Stimulated activated CD4-positive, alpha-beta T cell treated with anti-CD3 and anti-CD28 coated beads, TNF-alpha, amount 100 ng/mL, for 48 hours (primary cell): ENCODE data around the gene RPL36.
"Not testable (repeated sequence)": the region's sequence is repeated elsewhere in the genome, so short reads cannot be mapped to it uniquely, and the experiment has no call there.

Source experiments
- DNase-seq, 3 donors: peaks; one replicate each; pipeline ENCODE4 v3.0.0-alpha.2; 2020; ENCODE audit warnings: low read depth in 3 of 3

The RPL36 gene

GRCh38 chr19:5690955-5691821, 1.1 kb downstream of the RPL36 start:
- peak in 1 of 3 donors; percentile 52 for DNase-seq

- no peak for DNase-seq
These were observed 2.0 kb downstream of the RPL36 start for GRCh38 chr19:5691822-5692722.

DNA sequence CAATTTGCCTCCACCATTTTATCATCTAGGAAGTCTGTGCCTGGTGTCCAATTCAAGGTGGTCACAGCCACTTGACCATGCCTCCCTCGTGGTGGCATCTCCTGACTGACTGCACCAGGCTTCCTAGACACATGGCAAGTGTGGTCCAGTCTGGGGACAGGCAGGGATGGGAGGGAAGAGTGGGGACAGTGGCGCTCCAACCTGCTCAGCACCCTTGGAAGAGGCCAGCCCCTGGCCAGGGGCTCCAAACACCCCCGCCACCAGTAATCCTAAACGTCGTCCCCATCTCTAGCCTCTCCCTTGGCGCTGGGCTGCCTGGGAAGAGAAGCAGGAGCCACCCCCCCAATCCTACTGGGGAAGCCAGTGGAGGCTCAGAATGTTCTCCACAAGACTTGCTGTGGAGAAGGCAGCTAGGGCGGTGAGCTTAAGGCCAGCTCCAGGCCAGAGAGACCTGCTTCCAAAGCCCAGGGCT, 2.7 kb downstream of the RPL36 start:
- DNase-seq = no peak

DNA sequence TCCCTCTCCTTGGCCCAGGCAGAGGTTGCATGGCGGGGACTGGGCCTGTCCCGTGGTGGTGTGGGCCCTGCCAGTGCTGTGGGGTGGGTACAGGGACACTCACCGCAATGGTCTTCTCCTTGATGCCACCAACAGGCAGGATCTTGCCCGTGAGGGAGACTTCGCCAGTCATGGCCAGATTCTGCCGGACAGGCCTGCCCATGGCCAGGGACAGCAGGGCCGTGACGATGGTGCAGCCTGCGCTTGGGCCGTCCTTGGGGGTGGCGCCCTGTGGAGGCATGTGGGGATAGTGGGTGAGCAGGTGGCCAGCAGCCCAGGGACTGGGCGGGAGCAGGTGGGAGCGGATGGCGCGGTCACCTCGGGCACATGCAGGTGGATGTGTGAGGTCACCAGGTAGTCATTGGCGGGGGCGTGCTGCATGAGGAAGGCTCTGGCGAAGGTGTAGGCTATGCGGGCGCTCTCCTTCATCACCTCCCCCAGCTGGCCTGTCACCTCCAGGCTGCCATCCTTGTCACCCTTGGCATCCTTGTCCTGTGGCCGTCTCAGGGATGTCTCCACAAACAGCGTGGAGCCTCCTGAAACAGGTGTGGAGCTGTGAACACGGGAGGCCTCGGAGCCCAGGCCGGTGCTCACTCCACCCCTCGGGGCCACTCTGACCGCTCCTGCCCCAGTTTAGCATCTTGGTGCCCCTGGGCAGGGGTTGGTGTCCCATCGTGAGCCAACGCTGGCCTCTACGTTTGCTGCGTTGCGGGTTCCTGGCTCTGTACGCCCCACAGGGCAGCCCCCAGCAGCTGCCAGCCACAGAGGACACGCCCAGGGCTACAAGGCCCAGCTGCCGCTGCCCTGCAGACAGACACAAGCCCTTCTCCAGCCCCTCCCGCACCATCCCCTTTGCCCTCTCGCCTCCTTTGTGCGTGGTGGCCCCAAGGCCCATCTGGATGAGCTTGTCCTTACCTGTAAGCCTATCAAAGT, 3.4 kb downstream of the RPL36 start:
- DNase-seq = no peak

DNA sequence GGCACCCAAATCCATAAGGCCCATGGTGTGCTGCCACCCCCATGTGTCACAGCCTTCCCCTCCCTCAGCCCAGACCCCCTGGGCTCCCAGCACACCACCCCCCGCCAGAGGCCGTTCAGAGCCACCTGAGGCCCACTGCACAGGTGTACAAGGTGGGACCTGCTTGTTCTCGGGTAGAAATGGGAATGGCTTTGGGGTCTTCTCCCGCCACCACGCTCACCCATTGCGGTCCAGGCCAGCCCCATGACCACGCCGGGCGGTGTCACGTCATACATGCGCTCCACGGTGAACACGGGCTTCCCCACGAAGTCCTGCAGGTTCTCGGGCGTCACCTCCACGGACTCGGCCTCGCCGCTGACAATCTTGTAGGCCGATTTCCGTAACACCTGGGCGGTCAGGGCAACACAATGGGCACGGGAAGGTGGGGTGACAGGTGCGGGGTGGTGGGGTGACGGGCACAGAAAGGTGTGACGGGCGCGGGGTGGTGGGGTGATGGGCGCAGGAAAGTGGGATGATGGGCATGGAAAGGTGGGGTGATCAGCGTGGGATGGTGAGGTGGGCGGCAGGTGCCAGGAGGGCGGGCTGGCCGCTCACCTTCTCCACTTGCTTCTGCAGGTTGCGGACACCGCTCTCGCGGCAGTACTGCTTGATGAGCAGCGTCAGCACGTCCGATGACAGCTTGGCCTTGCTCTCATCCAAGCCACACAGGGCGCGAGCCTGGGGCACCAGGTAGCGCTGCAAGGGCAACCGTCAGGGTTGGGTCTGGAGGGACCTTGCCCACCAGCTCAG, 4.3 kb downstream of the RPL36 start:
- DNase-seq = no peak

DNA sequence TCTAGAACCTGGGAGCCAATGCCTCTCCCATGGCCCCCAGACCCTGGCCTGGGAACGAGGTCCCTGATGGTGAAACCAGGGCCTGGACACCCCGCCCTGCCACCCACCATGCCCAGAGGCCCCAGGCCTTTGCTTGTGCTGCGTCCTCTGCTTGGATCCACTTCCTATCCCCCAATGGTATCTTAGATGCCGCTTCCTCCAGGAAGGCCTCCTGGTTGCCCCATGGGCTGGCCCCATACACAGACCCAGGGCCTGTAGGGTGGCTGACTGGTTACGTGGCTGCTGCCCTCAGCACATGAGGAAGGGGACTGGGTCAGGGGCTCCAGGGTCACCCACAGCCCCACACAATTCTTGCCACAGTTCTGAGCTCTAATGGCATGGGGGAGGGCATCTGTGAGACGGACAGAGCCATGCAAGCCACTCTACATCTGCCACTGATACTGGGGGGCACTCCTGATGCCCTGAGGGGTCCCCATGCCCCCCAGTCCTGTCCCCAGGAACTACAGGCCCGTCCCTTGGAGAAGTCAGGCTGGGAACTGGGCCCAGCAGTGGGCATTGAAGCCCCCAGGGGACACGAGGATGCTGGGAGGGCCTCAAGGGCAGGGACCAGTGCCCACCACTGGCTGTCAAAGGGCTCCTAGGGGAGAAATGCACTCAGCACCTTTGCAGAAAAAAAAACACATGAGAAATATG, 5.0 kb downstream of the RPL36 start:
- no peak for DNase-seq

DNA sequence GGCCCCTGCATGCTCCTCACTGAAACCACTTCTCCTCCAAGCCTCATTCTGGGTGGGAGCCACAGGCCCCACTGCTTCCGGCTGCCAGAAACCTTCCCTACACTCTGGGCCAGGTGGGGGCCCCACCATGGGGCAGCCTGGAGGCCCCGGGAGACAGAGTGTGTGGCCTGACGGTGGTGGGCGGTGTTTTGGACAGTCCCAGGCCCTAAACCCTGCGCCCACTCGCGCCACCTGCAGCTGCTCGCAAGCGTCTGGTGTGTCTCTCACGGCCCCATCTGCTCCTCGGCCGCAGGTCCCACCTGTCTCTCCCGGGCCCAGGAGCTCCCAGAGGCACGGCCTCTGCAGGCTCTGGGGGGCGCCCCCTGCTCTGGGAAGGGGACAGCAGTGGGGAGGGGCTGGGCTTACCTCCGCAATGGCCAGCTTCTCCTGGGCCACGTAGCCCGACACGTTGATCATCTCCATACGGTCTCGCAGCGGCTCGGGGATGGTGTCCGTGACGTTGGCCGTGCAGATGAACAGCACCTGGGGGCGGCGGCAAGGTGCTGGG, 5.6 kb downstream of the RPL36 start:
- DNase-seq = no peak

GRCh38 chr19:5696196-5697021, 6.3 kb downstream of the RPL36 start:
- no peak for DNase-seq

DNA sequence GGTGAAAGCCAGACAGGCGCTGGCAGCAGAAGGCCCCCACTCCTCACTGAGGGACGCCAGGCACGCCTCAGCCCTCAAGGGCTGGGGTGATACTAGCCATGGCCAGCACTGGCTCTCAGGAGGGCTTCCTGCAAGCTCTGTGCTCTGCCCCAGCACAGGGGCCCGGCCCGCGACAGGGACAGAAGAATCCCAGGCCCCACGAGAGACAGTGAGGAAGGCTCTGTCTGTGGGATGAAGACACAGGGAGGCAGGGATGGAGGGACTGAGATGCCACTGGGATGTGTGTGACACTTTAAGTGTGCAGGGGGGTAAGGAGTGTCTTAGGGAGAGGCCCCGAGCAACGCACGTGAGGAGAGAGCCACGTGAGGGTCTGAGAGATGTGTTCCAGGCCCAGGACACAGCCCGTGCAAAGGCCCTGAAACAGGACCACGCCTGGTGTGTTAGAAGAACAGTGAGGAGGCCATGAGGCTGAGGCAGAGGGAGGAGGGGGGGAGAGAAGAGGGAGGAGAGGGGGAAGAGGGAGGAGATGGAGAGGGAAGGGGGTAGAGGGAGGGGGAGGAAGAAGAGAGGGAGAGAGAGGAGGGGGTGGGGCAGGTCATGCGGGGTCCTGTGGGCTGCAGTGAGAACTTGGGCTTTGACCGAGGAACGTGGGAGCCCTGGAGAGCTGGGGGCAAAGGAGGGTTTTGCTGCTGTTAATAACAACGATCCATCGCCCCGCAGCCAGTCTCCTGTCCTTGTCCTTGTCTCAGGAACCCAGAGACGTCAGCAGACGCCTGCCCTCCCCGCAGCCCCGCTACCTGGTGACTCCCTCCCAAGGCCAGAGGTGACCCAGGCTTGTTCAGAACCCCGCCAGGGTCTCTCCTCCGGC, 7.2 kb downstream of the RPL36 start:
- no peak for DNase-seq

- DNase-seq = no peak
These were observed 8.0 kb downstream of the RPL36 start for GRCh38 chr19:5697890-5698634.

DNA sequence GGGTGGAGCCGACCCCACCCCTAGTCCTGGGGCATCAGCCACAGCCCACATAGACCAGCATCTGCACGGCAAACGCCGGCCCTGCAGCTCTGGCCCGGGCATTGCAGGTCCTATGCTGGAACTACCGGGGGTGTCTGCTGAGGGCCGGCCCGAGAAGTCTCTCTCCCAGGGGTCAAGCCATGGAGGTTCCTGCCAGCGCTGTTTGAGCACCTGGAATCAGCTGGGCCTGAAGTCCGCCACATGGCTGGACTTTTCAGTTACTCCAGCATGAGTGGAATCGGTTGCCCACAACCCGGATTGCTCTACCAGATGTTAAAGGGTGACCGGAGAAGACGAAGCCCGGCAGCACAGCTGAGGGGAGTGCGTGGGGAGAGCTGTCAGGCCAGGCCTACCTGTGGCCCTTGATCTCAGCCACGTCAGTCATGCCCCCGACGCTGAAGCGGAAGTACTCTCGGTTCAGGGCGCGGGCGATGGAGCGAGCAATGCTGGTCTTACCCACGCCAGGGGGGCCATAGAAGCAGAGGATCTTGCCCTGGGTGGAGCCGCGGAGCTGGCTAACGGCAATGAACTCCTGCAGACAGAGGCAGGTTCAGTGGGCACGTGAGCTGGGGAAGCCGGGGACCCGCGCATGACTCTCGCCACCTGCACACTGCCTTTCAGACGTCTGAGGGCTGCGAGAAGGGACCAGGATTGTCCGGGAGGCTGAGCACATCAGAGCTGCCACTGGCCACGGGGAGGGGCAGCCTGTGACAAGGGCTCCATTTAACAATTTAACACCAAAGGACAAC, 8.7 kb downstream of the RPL36 start:
- DNase-seq = no peak

DNA sequence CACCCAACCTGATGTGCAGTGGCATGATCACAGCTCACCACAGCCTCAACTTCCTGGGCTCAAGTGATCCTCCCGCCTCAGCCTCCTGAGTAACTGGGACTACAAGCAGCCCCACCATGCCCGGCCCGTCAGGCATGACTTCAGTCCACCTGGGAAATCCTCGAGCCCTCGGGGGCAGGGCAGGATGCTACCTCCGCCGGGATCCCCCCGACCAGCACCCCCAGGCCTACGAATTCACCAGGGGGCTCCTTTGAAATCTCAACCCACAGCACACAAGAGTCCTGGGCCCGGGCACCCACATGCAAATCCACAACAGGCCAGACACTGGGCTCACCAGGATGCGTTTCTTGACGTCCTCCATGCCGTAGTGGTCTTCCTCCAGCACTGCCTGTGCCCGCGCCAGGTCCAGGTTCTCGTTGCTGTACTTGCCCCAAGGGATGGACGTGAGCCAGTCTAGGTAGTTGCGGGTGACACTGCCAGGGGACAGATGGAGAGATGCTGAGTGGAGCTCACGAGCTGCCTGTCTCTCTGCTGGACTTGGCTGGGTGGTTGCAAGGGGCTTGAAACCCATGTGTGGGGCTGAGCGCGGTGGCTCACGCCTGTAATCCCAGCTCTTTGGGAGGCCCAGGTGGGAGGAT, 10.5 kb downstream of the RPL36 start:
- DNase-seq = no peak

GRCh38 chr19:5702053-5702410, 11.9 kb downstream of the RPL36 start:
- not testable (repeated sequence) for DNase-seq

GRCh38 chr19:5703819-5704818, 14.0 kb downstream of the RPL36 start:
- no peak for DNase-seq

GRCh38 chr19:5705552-5705951, 15.5 kb downstream of the RPL36 start:
- DNase-seq = no peak
